ENCODE data around the gene ZNF791. TPM values are rescaled to one million over a fixed set of nuclear protein-coding genes. Genes with fewer than 3 reads are reported as not detected.

Gene ZNF791
- total RNA-seq, 3 donors from 2014 or later (not counting 1 experiment from before 2014, with no cell fraction given) = 52.6 to 62.0 (median 56.5) TPM

GRCh38 chr19:12664406-12665280, 53.9 kb downstream of the ZNF791 start:
- Mint-ChIP-seq H3K27ac (peak overlapping the region; percentile 98), H3K9me3 (no peaks in the 10 kb centered on the region), H3K4me3 (peak overlapping the region; percentile 96), H3K27me3 (ENCODE audit: low read depth in 2 of 2) (no peaks in the 10 kb centered on the region), H3K36me3 (peaks cover 7% of the 10 kb centered on the region), H3K4me1 (peaks cover 31 to 46% of the 10 kb centered on the region in 2 donors)
- intact Hi-C loops (cut with micrococcal nuclease) = loop anchor here (5.0 kb wide), 1 partner anchor 58 kb away; the partner anchor contains the start of gene TNPO2
- Histone ChIP-seq H3K9me3 (ENCODE audit: control insufficient read depth, insufficient read depth, low read length) (no peaks in the 10 kb centered on the region), H3K27me3 (ENCODE audit: control insufficient read depth, insufficient read depth, low read length) (no peaks in the 10 kb centered on the region), H3K4me1 (ENCODE audit: control insufficient read depth, insufficient read depth, low read length) (peaks cover 48% of the 10 kb centered on the region), H3K36me3 (ENCODE audit: control insufficient read depth, insufficient read depth, low read length) (peaks cover 37% of the 10 kb centered on the region), H3K27ac (ENCODE audit: low read length) (peak overlapping the region; percentile 90), H3K4me3 (ENCODE audit: low read length) (no peak overlapping the region)
- WGBS (ENCODE audit: insufficient coverage) = 84% methylated on average over 29 of the region's 29 CpGs
- TF ChIP-seq, protein P1, sequence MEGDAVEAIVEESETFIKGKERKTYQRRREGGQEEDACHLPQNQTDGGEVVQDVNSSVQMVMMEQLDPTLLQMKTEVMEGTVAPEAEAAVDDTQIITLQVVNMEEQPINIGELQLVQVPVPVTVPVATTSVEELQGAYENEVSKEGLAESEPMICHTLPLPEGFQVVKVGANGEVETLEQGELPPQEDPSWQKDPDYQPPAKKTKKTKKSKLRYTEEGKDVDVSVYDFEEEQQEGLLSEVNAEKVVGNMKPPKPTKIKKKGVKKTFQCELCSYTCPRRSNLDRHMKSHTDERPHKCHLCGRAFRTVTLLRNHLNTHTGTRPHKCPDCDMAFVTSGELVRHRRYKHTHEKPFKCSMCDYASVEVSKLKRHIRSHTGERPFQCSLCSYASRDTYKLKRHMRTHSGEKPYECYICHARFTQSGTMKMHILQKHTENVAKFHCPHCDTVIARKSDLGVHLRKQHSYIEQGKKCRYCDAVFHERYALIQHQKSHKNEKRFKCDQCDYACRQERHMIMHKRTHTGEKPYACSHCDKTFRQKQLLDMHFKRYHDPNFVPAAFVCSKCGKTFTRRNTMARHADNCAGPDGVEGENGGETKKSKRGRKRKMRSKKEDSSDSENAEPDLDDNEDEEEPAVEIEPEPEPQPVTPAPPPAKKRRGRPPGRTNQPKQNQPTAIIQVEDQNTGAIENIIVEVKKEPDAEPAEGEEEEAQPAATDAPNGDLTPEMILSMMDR (IDR thresholded peaks at IDR 0.05) = no peak
- ATAC-seq (no peak), DNase-seq (no peak)

GRCh38 chr19:12665281-12665573, 54.5 kb downstream of the ZNF791 start:
- Histone ChIP-seq H3K4me3 (ENCODE audit: low read length) (peak overlapping the region; percentile 94), H3K36me3 (ENCODE audit: control insufficient read depth, insufficient read depth, low read length) (peaks cover 34% of the 10 kb centered on the region), H3K4me1 (ENCODE audit: control insufficient read depth, insufficient read depth, low read length) (peaks cover 53% of the 10 kb centered on the region), H3K27me3 (ENCODE audit: control insufficient read depth, insufficient read depth, low read length) (no peaks in the 10 kb centered on the region), H3K27ac (ENCODE audit: low read length) (peak overlapping the region; percentile 90), H3K9me3 (ENCODE audit: control insufficient read depth, insufficient read depth, low read length) (no peaks in the 10 kb centered on the region)
- peak overlapping the region; percentile 98 for H3K27ac Mint-ChIP-seq
- H3K4me1 Mint-ChIP-seq = peaks cover 37 to 47% of the 10 kb centered on the region in 2 donors
- no peaks in the 10 kb centered on the region for H3K9me3 Mint-ChIP-seq
- H3K36me3 Mint-ChIP-seq = peaks cover 1% of the 10 kb centered on the region
- peak in 1 of 2 donors; percentile 78 for DNase-seq
- 14% methylated on average over 10 of the region's 10 CpGs for WGBS (ENCODE audit: insufficient coverage)
- TF ChIP-seq, protein P1 (IDR thresholded peaks at IDR 0.05) = no peak
- no peak for ATAC-seq
- intact Hi-C loops (cut with micrococcal nuclease) = loop anchor here (5.0 kb wide), 1 partner anchor 57 kb away; the partner anchor contains the start of gene TNPO2
- peak overlapping the region; percentile 96 for H3K4me3 Mint-ChIP-seq
- no peaks in the 10 kb centered on the region for H3K27me3 Mint-ChIP-seq (ENCODE audit: low read depth in 2 of 2)

DNA sequence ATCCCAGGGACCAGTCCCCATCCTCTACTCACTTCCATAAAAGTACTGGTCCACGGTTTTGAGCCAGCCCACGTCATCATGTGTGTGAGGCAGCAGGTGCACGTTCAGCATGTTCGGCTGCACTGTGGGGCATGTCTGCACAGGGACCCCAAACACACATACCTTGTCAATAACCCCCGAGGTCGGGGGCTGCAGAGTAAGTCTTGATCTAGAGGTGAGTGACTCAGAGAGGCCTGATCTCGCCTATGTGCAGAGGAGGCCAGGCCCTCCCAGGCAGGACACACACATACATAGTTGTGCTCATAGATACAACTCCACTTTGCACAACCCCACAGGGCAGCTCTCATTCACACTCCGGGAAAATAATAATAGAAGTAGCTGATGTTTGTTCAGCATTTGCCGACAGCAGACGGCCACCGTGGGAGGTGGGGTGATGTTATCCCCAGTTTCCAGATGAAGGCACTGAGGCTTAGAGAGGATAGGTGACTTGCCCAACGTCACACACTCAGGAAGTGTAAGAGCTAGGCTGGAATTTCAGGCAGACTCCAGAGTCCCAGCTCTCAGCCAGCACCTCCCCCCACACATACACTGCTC, 55.0 kb downstream of the ZNF791 start:
- Histone ChIP-seq H3K27me3 (ENCODE audit: control insufficient read depth, insufficient read depth, low read length) (no peaks in the 10 kb centered on the region), H3K4me3 (ENCODE audit: low read length) (peak overlapping the region; percentile 94), H3K9me3 (ENCODE audit: control insufficient read depth, insufficient read depth, low read length) (no peaks in the 10 kb centered on the region), H3K27ac (ENCODE audit: low read length) (peak overlapping the region; percentile 90), H3K4me1 (ENCODE audit: control insufficient read depth, insufficient read depth, low read length) (peaks cover 58% of the 10 kb centered on the region), H3K36me3 (ENCODE audit: control insufficient read depth, insufficient read depth, low read length) (peaks cover 30% of the 10 kb centered on the region)
- intact Hi-C loops (cut with micrococcal nuclease) = loop anchor here (5.0 kb wide), 1 partner anchor 57 kb away; the partner anchor contains the start of gene TNPO2
- DNase-seq (peak in 1 of 2 donors; percentile 43), ATAC-seq (no peak)
- no peaks in the 10 kb centered on the region for H3K9me3 Mint-ChIP-seq
- H3K27ac Mint-ChIP-seq = peak overlapping the region; percentile 98
- TF ChIP-seq, protein P1 (IDR thresholded peaks at IDR 0.05) = no peak
- 25% methylated on average over 10 of the region's 12 CpGs for WGBS (ENCODE audit: insufficient coverage)
- no peaks in the 10 kb centered on the region for H3K36me3 Mint-ChIP-seq
- H3K4me3 Mint-ChIP-seq = peak overlapping the region; percentile 96
- peaks cover 41 to 52% of the 10 kb centered on the region in 2 donors for H3K4me1 Mint-ChIP-seq
- H3K27me3 Mint-ChIP-seq (ENCODE audit: low read depth in 2 of 2) = no peaks in the 10 kb centered on the region
